GM18868 (cell line): ENCODE measurements around the gene OTULIN.

Experiments used
- ATAC-seq: cut with Tn5 transposase; IDR thresholded peaks from one replicate; pipeline ENCODE4 v1.9.1; 2021; ENCODE audit warnings: mild to moderate bottlenecking, moderate library complexity; ENCODE audit not compliant: unreplicated experiment

OTULIN gene

DNA sequence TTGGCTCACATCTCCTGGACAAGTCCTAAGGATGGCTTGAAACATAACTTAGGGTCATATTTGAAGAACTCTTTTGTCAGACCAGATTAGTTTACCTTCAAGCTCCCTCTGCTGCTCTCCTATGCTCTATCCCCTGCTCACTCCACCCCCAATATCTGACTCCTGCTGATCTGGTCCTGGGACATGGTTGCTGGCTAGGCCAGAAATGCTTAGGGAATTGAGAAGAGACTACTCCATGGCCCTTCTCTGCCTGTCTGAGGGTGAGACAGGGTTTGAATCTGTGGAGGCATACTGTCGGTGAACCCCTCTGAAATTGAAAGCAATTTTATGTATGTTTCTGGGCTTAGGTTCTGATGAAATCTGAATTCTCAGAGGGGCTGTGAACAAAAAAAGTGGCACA, 3.3 kb downstream of the OTULIN start:
- ATAC-seq, result no peak

DNA sequence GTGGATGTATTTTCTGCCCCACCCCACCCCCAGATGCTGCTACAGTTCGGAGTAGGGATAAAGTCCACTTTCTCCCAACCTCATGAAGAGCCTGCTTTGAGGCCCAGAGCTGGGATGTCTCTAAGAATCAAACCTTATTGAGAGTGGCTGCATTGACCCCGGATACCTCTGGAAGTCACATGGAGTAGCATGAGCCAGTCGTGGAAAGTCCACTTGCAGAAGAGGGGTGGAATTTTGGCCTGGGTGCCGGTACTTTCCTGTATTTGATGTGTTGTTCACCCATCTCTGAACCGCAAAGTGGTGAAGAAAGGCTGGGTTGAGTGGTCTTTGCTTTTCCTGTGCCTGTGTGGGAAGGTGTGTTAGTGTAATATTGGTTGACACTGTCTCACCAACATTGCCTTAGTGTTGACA, 3.7 kb downstream of the OTULIN start:
- ATAC-seq, result peak; percentile 21

DNA sequence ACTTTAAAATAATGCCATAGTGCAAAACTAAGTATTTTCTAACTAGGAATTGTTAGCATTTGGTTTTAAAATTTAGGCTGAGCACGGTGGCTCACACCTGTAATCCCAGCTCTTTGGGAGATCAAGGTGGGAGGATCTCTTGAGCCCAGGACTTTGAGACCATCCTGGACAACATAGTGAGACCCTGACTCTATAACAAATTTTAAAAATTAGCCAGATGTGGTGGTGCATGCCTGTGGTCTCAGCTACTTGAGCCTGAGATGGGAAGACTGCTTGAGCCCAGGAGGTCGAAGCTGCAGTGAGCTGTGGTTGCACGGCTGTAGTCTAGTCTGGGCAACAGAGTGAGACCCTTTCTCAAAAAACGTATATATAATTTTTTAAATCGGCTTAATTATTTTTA, 4.9 kb downstream of the OTULIN start:
- ATAC-seq, result no peak

DNA sequence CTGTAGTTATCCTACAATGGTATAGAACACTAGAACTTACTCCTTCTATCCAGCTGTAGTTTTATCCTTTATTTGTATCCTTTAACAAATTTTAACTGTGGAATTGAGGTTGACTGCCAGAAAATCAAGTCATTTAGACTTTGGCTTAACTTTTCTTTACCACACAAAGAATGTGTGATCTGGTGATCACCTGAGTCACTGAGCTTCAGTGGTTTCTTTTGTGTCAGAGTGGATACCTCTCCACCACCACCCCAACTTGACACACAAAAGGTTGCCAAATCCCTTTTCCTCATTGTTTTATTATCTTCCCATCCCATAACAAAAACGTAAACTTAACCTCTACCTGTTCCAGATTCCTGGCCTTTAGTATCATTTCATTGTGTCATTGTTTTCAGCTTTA, 5.5 kb downstream of the OTULIN start:
- ATAC-seq, result no peak

DNA sequence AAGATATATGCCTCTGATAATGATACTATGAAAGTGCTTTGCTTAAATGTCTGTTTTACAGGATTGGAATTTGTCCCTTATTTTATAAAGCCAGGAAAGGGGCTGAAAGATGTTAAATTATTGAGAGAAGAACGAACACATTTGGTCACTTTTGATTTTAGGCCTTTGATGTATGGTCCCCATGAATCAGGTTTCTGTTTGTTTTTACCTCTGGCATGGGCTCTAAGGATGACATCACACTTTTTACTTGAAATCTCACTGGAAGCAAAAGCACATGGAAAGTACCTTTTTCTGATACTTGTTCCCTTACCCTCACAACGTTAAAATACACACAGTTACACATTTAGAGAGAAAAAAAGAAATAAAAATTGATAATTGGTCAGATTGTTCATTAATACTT, 6.9 kb downstream of the OTULIN start:
- ATAC-seq, result peak; percentile 28

DNA sequence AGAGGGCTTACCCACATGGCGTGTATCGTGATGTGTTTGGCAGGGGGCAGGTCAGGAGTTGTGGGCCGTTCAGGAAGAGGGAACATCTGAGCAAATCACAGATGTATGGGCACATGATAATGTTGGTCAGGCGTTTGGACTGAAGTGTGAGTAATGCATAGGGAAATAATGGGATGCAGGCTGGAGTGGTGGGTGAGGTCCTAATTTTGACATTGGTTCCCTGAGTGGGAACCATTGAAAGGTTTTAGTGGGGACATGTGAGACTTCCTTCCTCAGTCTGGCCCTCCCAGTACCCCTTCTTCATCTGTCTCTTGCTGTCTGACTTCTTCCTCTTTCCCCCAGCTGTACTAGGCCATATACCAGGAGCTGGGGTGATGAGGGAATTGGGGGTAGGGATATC, 7.6 kb downstream of the OTULIN start:
- no peak for ATAC-seq

DNA sequence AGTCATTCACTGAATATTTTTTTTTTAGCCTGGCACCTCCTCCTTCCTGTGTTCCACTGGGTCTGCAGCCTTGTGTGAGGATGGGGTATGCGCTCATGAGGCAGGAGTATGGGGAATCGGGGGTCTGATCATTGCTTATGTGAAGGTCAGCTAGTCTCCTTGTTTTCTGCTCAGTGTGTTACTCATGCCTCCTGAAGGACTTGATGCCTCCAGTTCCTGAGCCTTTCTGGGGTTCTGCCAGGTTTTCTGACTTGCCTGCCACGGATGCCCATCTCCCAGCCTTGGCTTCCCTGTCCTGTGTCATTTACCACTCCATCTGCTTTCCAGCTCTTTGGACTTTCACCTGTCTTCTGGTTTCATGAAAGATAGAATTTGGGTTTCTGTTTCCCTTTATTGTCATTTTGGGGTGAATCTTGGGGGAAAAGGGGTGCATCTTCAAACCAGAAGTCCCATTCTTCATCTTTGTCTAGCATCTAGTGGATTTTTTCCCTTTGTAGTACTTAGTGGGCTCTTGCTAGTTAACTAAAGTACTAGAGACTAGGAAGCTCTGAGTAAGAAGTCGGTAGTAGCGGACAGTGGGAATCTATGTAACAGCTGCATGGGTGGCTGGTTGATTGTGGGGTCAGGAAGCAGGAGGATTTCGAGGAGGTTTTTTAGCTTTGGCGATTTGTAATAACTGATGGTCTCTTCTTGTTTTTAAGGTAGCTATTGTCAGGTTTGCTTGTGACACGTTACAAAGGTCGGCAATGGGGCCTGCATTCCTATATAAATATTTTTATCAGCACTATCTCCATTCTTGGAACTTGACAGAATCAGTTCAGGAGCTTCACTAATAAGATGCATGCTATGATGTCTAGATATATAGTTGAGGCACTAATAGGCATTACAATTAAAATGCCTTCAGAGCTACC, 8.2 kb downstream of the OTULIN start:
- ATAC-seq, result no peak

DNA sequence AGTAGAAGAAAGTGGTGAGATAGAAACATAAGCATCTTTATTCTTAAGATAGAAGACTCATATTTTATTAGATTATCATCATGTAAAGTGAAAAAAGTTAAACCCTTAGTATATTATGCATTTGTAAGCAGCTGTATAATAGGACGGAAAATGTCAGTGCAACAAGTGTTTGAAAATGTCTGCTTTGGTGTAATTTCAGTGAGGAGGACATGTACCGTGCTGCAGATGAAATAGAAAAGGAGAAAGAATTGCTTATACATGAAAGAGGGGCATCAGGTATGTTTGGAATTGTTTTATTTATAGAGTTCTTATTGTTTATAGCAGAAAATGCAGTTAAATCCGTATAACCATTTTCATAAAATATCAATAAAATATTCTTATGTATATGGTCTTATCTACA, 8.9 kb downstream of the OTULIN start:
- ATAC-seq, result no peak

DNA sequence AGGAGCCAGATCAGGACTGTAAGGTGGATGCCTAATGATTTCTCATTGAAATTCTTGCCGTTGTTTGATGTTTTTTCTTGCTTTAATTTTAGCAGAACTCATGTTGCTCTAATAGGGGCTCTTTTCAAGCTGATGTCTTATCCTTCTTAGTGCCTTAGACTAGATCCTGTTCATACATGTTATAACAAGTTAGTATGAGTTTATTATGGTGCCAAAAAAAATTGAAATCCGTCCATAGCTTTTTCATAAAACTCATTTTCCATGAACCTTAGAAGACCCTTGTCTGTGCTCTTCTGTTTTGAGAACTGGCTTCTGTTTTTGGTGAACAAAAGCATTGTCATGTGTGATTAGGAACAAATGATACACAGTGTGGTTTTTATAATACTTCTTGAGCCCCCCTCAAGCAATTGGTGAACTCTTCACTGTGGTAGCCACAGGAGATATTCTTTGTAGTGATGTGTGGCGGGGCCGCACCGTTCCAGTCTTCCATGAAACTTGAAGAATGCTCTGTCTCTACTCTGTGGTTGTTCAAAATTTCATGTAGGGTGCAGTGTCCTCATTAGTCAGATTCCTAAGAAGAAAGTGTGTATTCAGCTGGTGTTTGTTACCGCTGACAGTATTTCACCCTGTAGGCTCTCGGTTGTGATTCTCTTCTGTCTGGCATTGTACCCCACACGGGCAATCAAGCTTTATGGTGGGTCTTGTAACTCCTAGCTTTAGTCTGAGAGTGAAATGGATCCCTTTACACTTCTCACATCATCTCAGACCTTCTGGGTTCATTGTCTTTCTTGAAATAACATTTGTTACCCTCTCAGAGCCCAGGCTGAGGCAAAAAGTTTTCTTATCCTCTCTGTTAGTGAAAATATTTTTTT, 10.7 kb downstream of the OTULIN start:
- no peak for ATAC-seq

DNA sequence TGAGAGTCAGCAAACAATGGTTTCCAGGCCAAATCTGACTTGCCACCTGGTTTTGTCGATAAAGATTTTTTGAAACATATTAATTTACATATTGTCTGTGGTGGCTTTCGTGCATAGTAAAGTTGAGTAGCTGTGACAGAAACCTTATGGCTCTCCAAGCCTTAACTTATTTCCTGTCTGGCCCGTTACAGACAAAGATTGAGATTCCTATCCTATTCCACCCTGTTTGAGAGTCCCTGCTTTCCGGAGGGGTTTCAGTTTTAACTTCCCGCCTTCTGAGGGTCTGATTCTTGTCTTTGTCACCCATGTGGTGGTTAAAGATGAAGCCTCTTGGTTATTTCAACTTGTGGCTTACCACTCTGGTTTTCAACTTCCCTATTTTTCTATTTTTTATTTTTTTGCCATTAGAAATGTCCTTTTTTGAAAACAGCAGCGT, 11.4 kb downstream of the OTULIN start:
- ATAC-seq, result peak; percentile 34

DNA sequence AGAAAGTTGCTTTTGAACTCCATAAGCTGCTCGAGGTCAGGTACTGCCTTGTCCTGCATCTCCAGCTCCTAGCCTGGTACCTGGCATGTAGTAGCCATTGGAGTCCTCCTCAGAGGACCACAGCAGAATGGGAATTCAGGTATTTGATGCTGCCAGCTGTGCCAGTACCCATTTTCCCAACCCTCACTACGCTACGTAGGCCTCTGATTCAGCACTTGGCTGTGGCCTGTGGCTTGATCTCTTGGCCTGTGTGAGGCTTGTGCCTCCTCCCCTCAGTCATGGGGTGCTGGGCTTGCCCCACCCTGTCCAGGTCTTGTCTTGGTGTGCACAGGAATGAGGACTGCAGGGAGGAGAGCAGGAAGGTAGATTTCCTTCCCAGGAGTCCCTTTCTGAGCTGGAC, 11.8 kb downstream of the OTULIN start:
- peak; percentile 31 for ATAC-seq

DNA sequence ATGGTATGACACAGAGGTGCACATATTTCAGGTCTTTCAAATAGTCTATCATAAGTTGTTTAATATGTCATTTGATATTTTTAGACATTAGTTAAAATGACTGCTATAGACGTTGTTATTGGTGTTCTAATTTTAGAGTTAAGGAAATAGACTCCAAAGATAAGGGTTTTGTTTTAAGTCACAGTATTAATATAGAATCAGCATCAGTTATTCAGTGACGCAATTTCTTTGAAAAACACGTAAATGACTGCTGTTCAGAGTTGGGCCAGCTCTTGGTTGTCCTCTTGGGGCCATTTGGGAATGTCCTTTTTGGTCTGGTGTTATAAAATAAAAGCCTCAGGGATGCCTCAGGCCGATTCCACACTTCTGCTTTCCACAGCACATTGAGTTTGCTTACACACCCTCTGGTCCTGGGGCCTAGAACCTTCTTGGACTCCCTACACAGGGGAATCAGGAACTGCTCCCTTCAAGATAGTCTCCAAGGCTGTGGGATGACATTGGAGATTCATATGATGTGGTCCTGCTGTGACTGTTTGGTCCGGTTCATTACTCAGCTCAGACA, 14.3 kb downstream of the OTULIN start:
- peak; percentile 25 for ATAC-seq

DNA sequence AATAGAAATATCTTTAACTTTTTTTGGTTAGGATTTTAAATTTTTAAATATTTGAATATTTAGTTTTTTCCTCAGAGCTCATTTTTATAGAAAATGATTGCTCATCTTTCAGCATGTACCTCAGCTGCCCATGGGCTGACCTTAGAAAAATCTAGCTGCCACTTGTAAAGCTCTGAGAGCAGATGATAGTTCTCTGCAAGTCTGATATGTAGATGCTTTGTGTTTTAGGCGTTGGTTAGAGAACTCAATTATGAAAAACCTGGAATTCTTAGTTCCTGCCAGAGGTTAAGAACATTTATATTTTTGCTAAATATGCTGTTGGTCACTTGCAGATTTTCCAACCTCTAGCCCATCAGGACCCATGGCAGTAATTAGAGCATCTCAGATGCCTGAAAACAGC, 15.1 kb downstream of the OTULIN start:
- no peak for ATAC-seq

DNA sequence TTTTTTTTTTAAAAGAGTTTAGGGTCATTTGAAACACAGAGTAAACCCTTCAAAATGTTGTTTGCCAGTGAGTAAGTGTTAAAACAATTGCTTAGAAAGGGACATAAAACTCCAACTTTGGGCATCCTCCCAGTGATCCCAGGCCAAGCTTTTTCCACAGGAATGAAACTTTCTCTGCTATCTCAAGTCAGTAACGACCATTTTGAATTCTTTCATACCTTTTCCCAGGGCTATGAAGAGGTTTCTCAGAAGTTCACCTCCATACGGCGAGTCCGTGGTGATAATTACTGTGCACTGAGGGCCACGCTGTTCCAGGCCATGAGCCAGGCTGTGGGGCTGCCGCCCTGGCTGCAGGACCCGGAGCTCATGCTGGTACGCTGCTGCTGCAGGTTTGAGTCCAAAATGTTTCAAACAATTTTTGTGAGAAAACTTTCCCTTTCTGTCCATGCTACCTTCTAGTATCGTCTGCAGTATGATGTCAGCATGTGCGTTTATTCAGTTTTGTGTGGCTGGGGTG, 16.8 kb downstream of the OTULIN start:
- ATAC-seq, result no peak

DNA sequence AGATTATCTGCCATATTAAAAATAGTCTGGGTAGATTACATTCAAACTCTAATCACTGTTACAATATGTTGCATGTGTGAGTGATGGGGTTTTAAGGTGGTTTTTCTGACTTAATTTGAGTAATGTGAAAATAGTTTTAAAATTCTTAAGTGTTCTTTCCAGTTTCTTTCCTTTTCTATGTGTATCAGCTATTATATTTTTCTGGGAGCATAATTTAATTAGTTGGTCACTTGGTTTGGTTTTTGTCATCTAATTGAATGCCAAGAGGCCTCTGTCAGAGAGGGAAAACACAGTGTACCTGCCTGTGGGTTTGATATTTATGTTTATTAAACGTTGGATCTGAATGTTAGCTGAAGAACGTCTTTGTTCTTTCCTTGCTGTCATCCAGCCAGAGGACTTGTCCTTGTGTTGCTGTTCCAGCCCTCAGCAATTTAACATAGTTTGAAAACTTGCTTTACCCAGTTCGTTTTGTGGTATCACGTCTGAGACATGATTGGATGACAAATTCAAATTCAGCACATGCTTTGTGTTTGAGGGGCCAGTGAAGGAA, 19.5 kb downstream of the OTULIN start:
- no peak for ATAC-seq

DNA sequence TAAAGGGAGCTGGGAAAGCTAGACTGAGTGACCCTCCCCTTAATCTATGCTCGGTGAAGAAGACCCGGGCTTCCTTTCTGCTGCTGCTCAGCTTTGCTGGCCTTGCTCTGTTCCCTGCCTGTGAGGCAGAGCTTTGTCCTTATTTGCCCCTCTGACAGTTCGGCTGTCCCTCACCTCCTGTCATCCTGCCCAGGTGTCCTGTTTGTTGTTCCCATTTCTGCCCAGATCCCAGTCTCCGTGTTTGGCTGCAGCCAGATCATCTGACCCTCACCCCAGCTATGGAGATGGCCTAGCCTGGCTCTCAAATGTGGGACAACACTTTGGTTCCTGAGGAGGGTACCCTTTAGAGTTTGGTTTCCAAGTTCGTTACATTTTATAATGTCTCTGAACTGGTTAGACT, 20.2 kb downstream of the OTULIN start:
- no peak for ATAC-seq

DNA sequence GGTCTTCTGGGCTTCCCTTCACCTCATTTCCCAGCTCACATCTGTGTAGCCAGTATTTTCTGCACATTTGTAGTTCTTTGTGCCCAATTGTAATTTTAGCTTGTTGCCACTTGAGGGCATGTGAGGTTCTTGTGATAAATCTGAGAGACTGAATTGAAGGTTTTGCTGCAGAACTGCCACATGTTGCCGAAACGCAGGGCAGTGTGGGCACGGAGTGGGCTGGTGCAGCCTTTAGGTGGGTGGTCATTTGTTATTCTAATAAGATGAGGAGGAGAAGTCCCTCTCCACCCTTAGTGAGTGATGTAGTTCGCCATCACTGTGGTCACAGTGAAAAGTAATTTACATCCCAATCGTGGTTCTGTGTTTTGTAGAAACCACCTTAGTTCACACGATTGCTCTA, 21.2 kb downstream of the OTULIN start:
- peak; percentile 85 for ATAC-seq

DNA sequence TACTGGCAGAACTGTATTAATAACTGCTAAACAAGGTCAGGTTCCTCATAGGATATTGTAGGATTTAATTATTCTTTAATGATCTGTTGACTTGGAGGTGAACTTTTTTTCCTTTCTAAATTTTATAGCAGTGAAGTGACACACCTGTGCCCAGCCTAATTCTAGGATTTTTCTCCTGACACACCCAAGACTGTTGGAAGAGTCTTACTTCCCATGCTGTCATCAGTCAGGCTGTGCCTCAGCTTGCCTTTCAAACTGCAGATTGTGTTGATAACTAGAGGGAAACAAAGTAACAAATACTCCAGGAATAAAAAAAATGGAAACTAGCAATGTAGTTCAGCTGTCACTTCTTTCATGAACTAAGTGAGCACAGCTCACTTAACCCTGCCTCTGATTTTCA, 22.0 kb downstream of the OTULIN start:
- no peak for ATAC-seq

DNA sequence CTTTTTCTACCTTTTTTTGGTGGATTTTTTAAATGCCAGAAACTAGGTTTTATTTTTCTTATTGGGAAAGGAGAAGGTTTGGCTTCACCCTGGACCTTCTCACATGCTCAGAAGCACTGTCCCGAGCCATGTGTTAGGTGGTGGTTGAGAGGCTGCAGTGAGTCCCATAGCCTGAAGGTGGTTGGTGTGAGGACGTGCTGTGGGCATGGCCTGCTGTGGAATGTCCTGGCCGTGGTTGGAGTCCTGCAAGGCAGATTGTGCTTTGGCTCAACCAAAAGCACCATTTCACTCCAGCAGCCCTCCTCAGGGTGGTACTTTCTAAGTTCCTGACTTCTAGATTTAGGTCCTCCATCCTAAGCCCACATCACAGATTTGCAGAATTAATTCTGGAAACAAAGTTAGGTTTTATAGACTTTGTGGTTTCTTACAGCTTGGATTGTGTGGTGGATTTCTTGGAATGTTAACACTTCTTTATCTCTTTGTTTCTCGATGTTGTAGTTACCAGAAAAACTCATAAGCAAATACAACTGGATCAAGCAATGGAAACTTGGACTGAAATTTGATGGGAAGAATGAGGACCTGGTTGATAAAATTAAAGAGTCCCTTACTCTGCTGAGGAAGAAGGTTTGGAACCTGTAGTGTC, 22.6 kb downstream of the OTULIN start:
- no peak for ATAC-seq

DNA sequence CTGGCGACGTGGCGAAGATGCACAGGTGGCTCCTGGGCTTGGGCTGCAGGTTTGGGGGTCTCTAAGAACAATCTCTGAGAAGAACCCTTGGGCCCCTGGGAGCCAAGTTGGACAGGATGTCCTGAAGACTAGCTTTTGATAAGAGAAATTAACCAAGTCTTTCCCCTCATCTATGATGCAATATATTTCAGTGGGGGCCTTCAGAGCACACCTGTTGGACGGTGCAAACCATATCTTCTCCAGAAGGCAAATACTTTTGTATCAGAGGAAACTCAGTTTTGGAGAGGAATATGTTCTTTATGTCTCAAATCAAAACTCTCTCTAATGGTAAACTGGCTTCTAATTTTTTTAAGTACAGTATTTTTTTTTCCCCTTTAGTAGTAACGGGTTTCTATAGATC, 28.6 kb downstream of the OTULIN start:
- ATAC-seq, result no peak

DNA sequence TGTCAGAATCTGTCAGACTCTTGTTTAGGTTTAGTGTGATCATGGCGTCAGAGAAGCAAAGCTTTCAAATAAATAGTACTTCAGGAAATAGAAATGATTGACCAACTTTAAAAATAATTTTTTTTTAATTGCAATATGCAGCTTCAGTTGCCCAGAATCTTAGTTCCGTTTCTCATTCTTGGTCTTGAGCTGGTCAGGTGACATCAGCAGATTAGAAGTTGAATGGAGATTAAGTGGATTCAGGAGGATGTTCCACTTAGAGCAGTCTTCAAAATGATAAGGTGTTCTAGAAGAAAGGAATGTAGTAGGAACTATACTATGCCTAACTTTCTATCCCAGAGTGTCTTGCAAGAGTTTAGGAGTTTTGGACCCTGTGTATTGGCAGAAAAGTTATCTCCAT, 30.6 kb downstream of the OTULIN start:
- ATAC-seq, result no peak
